SKM-1 treated with dmso at 0.1 percent for 144 hours (cell line): ENCODE measurements around the gene GH2.

ENCODE experiments used
- DNase-seq: peaks from one replicate; lab custom pipeline; 2025; ENCODE audit not compliant: unreplicated experiment; lab: John Stamatoyannopoulos, UW

GH2 gene

GRCh38 chr17:63842540-63843386, 39.0 kb downstream of the GH2 start, which contains the start of gene SMARCD2:
TSS of gene SMARCD2 (minus strand) at chr17:63842685. CDS start at chr17:63842674, 11 bp downstream.
- DNase-seq = peak; percentile 93

- DNase-seq = no peak
These were observed 39.6 kb downstream of the GH2 start for GRCh38 chr17:63842173-63842539.

GRCh38 chr17:63841350-63842172, 40.2 kb downstream of the GH2 start:
- no peak for DNase-seq

GRCh38 chr17:63840591-63841349, 41.0 kb downstream of the GH2 start:
- no peak for DNase-seq

- DNase-seq = no peak
These were observed 43.0 kb downstream of the GH2 start for GRCh38 chr17:63838631-63839171.

- no peak for DNase-seq
These were observed 43.7 kb downstream of the GH2 start for GRCh38 chr17:63837962-63838600.

- no peak for DNase-seq
These were observed 44.3 kb downstream of the GH2 start for GRCh38 chr17:63837480-63837879.

GRCh38 chr17:63836811-63837210, 44.9 kb downstream of the GH2 start:
- no peak for DNase-seq

GRCh38 chr17:63835167-63835720, 46.5 kb downstream of the GH2 start:
- no peak for DNase-seq

GRCh38 chr17:63834431-63835166, 47.1 kb downstream of the GH2 start:
- DNase-seq = peak; percentile 77

- no peak for DNase-seq
These were observed 47.9 kb downstream of the GH2 start for GRCh38 chr17:63833741-63834373.

GRCh38 chr17:63833026-63833740, 48.6 kb downstream of the GH2 start:
- DNase-seq = no peak

GRCh38 chr17:63832455-63832854, 49.3 kb downstream of the GH2 start:
- DNase-seq = no peak

GRCh38 chr17:63832014-63832413, 49.7 kb downstream of the GH2 start:
- DNase-seq = no peak

GRCh38 chr17:63831505-63831904, 50.2 kb downstream of the GH2 start:
- no peak for DNase-seq

GRCh38 chr17:63830904-63831491, 50.7 kb downstream of the GH2 start:
- DNase-seq = no peak

GRCh38 chr17:63830278-63830677, 51.5 kb downstream of the GH2 start:
- no peak for DNase-seq
